AG09319 (cell line): Measurements from ENCODE around the gene NPAS3.

ENCODE experiments used
- DNase-seq: peaks from one replicate; pipeline ENCODE4 v3.0.0-alpha.2; 2010; ENCODE audit warnings: low read depth; ENCODE audit errors: extremely low read depth
- TF ChIP-seq, protein P1 (sequence below): IDR thresholded peaks from 2 replicates; pipeline ENCODE4 v1.5.1; 2011; ENCODE audit warnings: low read depth, mild to moderate bottlenecking, inconsistent platforms, low read length, moderate library complexity

Gene NPAS3

DNA sequence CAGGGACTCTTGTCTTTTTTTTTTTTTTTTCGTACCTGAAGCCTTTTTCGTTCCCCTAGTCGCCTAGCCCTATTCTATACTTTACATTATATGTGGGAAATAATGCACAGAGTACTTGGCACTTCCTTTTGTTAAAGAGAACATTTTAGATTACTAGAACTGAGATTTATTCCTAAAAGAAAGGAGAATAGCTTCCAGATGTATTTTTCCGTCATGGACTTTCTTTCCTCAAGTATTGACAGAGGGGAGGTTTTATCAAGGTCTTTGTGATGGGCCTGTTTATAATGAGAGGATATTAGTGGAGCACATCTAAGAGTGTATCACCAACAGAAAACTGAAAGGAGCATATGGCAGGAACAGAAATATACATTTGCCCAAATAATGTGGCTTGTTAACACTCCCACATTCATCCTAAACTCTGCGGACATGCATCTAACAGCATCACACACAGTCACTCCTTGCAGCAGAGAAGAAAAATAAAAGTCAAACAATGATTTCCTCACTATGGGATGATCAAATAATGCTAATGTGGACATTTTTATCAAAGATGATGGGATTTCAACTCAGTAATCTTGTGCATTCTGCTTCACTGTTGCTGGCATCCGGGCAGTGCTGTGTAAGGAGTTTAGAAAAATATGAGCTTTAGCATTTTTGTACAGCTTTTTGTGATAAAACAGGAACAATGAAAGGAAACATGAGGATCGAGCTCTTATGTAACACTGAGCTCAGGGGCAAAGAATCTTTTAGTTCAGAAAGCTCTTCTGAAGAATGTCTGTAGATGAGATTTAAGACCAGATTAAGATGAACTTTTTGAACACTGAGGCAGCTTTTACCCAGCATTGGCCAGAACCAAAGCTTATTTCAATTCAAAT is 829.1 kb downstream of the NPAS3 start:
- TF ChIP-seq, protein P1, sequence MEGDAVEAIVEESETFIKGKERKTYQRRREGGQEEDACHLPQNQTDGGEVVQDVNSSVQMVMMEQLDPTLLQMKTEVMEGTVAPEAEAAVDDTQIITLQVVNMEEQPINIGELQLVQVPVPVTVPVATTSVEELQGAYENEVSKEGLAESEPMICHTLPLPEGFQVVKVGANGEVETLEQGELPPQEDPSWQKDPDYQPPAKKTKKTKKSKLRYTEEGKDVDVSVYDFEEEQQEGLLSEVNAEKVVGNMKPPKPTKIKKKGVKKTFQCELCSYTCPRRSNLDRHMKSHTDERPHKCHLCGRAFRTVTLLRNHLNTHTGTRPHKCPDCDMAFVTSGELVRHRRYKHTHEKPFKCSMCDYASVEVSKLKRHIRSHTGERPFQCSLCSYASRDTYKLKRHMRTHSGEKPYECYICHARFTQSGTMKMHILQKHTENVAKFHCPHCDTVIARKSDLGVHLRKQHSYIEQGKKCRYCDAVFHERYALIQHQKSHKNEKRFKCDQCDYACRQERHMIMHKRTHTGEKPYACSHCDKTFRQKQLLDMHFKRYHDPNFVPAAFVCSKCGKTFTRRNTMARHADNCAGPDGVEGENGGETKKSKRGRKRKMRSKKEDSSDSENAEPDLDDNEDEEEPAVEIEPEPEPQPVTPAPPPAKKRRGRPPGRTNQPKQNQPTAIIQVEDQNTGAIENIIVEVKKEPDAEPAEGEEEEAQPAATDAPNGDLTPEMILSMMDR = no peak
- no peak for DNase-seq

DNA sequence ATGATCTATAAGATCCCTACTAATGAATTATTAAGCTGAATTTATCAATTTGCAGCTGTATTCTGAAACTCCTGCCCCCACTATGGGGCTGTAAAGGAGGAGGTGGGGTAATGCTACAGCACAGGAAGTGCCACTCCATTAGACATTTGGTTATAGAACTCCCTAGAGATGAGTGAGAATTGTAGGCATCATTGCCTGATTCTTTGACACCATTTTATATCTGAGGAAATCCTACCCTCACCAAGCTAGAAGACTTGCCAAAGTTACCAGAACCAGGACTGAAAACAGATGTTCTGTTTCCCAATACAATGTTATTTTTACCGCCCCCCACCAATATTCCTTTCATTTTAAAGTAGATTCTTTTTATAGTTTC is 829.8 kb downstream of the NPAS3 start:
- TF ChIP-seq, protein P1 = no peak
- no peak for DNase-seq

DNA sequence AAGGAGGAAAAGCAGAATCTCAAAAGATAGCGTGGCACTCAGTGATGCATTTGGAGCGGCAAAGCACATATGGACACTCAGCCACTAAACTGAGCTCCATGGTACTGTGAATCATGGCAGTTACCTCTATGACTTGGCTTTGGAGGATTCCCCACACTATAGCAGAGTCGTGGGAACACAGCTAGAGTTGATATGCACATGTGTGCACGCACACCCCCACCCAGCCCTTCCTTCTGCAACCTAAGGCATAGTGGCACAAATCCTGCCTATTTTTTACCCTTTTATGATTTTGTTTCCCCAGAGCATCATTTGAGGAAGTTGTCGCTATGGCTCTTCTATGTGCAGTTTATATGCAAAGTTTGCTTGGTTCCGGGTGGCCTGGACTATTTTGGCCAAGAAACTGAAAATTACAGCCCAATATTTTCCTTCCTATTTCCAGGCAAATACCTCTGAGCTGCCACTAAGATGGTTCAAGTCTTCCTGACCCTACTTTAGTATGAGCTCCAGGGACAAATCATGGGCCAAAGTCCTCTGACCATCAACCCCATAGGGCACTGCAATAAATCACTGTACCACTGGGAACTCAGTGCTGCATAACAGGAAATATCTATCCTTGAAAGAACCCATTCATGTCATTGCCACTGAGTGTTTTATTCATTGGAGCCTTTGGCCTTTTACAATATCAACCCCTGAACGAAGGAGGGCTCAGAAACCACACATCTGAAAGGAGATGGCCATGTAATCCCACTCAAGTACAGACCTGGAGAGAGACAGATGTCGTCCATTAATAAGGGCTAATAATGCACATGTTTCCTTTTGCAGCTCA is 834.7 kb downstream of the NPAS3 start:
- TF ChIP-seq, protein P1 = no peak
- no peak for DNase-seq

DNA sequence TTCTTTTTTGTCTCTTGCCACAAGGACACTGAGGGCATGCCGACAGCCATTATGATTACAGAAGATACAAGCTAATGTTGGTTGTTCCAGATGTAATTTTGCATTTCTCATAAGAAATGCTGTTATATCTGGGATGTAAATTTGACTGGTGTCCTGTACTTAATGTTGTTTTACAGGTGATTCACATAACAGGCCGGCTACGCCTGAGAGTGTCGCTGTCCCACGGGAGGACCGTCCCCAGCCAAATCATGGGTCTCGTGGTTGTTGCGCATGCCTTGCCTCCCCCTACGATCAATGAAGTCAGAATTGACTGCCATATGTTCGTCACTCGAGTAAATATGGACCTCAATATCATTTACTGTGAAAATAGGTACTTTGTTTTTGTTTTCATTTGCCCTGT is 835.5 kb downstream of the NPAS3 start:
- TF ChIP-seq, protein P1 = no peak
- DNase-seq = no peak

DNA sequence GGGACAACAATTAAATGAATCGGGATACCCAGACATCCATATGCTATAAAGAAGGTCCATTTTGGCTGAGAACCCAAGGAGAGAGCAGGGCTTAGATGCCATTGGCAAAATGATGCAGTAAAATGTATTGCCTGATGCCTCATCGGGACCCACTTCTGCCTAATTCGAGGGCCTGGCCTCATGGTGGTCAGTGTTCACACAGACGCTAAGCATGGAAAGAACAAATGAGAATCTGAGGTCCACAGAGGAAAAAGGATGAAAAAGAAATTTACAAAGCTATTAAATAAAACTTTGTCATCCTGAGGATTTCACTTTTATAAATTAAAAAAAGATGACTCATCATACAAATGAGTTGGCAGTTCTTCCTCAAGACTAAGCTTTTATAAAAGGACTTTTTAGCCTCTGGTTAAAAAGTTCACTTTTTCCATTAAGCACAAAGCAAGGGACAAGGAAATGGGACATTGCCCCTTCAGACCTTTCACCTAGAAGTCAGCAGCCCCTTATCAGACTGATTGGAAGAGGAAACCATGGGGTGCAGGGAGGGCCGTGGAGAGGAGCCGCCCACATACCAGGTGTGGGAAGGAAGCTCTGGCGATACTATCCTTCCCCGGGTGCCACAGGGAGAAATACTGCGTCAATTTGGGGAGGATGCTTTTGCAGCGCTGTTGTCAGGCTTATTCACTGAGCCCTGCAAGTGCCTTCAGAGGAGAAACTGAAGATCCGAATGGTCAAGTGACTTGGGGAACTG is 836.2 kb downstream of the NPAS3 start:
- TF ChIP-seq, protein P1 = no peak
- no peak for DNase-seq

DNA sequence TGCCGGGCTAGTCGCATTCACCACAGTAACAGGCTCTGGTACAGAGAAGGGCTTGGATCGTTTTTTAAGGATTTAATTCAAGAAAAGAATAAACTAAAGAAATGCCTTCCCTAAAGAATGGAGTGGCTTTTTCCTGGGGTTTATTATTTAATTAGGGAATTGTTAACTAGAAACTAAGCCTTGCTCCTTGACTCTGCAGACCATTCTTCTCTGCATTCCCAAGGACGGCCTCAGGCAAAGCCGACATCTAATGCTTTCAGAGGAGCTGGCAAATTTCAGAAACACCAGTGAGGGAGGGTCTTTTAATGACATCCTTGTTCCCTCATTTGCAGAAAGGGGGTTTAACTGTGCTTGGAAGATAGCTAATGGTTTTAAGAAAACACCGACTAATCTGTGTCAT is 838.2 kb downstream of the NPAS3 start:
- TF ChIP-seq, protein P1 = no peak
- DNase-seq = no peak

DNA sequence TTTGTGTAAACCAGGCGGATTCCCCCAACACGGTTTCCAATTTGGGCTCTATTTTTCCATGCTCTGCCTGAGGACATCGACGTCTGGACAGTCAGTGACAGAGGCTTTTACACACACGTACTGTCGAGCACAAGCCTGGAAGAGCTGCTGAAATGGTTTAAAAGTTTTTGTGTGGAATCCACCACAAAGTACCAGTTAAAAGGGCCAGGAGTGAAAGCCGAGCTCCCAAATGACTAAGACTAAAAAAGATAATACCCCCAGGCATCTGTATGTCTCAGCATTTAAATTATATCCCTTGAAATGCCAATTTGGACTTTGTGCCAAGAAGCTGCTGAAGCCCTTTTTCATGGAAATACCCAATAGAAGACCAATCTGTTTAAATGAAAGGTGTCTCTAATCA is 839.0 kb downstream of the NPAS3 start:
- DNase-seq = no peak
- TF ChIP-seq, protein P1 = no peak
